ENCODE measurements around the gene SLC25A33.
"Not testable (repeated sequence)": the region's sequence is repeated elsewhere in the genome, so short reads cannot be mapped to it uniquely, and the experiment has no call there.

- not testable (repeated sequence) for TF ChIP-seq CTCF, POLR2A (IDR thresholded peaks at IDR 0.05)
Observed at GRCh38 chr1:9625030-9625429, 85.8 kb downstream of the SLC25A33 start.

Measured in right lobe of liver (tissue), 4 donors.